Measurements from ENCODE around the gene MIEN1.
"Not testable (repeated sequence)": the region's sequence is repeated elsewhere in the genome, so short reads cannot be mapped to it uniquely, and the experiment has no call there.

The MIEN1 gene, protein sequence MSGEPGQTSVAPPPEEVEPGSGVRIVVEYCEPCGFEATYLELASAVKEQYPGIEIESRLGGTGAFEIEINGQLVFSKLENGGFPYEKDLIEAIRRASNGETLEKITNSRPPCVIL

DNA sequence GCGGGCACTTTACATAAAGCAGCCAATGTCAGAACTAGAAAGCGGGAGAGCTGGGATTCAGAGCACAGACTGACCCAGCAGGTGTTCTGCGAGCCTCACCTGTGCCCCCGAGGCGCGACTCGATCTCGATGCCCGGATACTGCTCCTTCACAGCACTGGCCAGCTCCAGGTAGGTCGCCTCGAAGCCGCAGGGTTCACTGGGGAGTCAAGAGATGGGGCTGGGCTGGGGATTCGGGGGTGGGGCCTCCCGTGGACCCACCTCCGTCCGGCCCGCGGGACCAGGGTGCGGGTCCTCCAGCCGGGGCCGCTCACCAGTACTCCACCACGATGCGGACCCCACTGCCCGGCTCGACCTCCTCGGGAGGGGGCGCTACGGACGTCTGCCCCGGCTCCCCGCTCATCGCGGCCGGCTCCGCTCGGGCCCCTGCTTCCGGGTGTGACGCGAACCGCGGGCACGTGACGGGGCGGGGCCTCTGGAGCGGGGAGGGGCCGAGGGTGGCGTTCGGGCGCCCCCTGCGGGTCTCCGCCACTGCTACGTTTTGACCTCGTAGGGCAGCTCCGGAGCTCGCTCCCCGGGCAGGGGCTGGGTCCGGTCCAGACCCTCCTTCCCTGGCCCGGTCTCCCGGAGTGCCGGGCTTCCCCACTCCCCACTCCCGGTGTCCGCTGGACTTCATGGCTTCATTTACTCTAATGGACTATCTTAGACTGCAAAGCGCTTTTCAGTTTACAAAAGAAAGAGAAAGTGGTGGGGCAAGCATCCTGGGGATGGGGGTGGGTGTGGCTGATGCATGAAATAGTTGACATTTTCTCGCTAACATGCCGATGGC lies at the start of gene MIEN1:
TSS of gene MIEN1 (minus strand) at position 438 of the 827 bp plus-strand sequence. CDS start at position 401, 37 bp downstream.
- no peak for FAIRE-seq

DNA sequence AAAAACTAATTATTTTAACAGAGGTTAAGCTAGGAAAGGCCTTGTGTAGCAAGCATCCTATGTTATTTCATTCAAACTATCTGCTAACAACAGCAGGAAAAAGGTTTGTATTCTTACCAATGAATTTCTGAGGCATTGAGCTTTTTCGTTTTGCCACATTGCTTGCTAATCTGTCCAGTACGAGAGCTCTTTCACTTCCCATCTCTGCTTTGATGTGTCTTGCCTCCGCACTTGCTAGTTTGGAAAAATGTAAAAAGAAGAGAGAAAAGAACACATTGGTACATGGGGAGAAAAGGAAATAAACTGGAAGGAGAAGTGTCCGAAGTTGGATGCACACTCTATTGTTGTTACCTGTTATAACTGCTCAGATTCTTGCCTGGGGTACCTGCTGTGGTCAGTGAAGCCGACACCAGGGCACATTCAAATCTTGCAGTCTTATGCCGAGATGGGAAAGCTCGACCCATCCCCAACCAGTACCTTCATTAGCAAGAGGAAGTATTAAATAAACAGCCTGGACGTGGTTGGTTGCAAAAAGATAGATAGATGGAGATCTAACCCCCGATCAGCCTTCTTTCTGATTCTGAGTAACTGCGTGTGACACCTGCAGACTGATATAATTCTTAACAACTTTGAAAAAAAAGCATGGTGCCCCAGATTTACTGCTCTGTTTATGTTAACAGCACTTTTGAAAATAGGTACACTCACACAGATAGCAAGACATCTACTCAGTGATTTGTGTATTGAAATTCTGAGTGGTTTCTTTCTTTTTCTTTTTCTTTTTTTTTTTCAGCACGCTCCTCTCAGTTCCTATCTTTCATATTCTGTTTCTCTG lies 47.4 kb upstream of the MIEN1 start:
- FAIRE-seq: no peak

GRCh38 chr17:39776252-39776651 lies 45.9 kb upstream of the MIEN1 start:
- no peak for FAIRE-seq

GRCh38 chr17:39775031-39775430 lies 44.7 kb upstream of the MIEN1 start:
- no peak for FAIRE-seq

DNA sequence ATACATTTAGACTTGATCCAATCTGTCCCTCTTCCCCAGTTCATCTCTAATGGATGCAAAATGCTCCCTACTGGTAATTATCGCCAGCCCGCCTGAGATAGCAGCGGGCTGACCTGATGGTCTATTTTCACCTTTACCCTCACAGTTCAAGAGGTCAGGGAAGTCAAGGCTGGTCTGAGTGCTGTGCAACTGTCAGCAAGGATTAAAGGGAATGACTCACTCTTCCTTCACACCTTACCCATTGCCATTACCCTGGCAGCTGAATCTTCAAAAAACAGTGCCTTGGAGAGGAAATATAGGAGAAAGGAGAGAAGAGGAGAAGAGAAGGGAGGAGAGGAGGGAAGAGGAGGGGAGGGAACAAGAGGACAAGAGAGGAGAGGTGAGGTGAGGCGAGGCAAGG lies 43.7 kb upstream of the MIEN1 start:
- no peak for FAIRE-seq

DNA sequence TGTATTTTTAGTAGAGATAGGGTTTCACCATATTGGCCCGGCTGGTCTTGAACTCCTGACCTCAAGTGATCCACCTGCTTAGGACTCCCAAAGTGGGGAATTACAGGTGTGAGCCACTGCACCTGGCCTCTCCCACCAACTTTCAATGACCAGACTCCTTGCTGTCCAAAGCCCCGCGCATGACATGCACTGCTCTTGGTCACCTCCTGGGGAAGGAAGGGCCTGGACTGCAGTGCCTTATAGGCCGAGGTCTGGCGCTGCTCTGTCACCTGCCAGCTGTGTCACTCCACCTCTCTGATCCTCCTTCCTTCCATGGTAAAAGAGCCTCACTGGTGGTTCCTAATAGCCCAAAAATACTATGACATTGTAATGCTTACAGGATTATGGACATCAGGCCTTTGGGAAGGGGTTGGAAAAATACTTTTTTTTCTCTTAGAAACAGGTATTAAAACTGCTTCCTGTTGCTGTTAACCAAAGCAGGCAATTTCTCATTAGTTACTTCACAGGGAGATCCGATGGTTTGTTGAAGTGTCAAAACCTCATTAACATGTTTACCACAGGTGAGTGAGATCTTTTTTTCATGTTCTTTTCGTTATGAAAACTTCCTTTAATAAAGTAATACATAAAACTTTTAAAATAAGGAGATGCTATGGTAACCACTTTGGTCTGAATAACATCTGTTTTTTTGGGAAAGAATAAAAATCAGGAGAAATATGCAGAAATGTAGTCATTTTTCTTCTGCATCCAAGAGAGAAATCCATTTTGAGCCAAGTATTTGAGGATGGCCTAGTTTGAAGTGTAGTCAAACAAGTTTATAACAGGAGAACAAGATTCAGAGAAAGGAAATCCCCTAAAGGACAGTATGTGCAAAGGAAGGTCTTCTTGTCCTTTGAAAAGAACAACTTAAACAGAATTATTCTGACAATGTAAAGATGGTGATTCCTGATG lies 42.9 kb upstream of the MIEN1 start:
- FAIRE-seq: no peak

GRCh38 chr17:39772415-39772814 lies 42.1 kb upstream of the MIEN1 start:
- no peak for FAIRE-seq

DNA sequence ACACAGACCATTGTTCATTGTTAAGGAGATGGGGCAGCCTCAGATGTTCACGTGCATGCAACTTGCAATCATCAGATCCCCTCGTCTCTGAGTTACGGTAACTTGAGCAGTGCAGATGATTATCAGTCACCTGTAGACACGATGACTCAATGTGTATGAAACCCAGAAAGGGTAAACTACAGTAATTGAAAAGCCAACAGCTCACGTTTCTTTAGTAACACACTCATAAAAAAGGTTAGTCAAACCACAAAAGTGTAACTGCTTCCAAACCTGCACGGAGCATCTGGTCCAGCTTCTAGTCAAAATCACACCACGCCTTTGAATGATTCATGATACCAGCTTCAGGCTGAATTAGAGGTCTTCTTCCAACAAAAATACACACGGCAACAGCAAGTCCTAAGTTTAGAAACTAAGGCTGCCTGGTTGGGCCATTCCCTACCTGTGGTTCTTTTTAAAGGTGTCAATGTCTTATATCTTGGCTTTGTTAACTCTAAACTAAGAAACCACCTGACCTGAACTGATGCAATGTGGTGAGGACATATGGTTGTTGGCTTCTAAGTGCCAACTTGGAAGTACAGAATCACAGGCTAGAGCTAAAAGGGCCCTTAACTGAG lies 39.7 kb upstream of the MIEN1 start:
- FAIRE-seq: no peak

- no peak for FAIRE-seq
These were observed 36.8 kb upstream of the MIEN1 start for GRCh38 chr17:39767147-39767546.

DNA sequence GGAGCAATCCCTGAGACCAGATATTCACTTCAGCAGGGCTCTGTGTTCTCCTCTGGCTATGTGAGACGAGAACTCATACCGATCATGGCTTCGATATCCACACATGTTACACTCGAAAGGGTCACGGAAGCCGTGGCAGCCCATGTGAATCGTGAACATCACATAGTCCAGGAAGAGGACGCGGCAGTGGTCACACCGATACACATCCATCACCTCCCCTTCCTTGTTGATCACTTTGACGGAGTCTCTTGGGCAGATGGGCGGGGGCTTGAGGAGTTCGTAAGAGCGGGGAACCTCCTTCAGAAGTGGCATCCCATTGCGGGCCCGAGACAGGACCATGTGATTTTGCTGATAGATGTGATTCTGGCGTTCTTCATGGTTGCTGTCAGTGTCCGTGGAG lies 35.4 kb upstream of the MIEN1 start:
- no peak for FAIRE-seq

GRCh38 chr17:39765175-39765574 lies 34.8 kb upstream of the MIEN1 start:
- no peak for FAIRE-seq

DNA sequence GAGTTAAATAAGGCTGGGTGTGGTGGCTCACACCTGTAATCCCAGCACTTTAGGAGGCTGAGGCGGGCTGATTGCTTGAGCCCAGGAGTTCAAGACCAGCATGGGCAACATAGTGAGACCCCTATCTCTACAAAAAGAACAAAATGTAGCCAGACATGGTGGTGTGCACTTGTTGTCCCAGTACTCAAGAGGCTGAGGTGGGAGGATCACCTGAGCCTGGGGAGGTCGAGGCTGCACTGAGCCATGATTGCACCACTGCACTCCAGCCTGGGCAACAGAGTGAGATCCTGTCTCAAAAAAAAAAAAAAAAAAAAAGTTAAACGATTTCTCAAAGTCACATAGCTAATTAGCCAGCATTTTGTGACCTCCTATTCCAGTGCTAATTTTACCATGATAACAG lies 33.8 kb upstream of the MIEN1 start:
- not testable (repeated sequence) for FAIRE-seq

- no peak for FAIRE-seq
These were observed 32.9 kb upstream of the MIEN1 start for GRCh38 chr17:39763051-39763820.

- no peak for FAIRE-seq
These were observed 31.6 kb upstream of the MIEN1 start for GRCh38 chr17:39761861-39762496.

GRCh38 chr17:39759204-39759603 lies 28.9 kb upstream of the MIEN1 start:
- FAIRE-seq: no peak

GRCh38 chr17:39757931-39758873 lies 27.9 kb upstream of the MIEN1 start:
- FAIRE-seq: no peak

DNA sequence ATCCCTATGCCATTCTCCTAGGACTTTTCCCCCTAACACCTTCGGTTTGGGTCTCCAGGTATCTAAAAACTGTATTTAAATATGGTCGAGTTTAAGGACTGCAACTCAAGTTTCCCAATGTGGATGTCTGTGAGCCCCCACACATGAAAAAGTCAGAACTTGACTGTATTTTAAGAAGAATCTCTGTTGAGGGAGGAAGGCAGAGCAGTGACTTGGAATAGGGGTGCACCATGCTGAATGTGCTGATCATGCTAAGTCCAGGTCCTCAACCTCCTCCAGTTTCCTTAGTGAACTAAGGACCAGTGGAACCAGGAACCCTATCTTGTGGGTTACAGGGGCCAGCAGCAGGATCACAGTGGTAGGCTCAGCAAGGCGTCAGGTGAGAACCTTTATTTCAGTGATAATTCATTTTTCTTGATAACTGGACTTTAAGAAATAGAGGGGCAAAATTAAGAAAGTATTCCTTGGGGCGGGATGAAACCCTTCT lies 26.9 kb upstream of the MIEN1 start:
- FAIRE-seq: no peak

DNA sequence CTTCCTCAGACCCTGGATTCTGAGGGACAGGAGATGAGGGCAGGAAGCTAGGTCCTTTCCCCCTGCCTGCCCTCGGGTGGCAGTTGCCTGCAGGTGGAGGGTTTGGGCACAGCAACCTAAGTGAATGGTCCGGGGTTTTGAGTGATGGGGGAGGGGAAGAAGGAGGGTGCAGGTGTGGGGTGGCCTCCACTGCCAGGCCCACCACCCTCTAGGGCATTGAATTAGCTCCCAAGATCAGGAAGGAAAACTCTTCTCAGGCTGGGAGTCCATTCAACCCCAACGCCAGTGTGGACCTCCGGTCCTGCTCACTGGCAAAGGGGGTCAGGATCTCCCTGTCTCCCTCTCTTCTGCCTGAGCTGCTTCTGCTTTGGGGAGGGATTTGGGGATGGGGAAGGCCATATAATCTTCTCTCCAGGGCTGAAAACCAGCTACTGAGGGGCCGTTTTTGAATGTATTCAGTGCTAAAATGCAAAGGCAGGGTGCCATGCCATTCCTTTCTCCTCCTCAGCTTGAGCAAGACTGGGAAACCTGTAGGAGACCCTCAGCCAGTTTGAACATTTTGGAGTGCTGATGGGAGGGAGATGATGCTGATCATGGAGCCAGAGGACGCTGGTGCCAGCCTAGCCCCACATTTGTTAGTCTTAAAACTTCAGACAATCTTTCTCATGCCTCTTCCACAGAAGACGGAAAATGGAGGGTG lies 26.2 kb upstream of the MIEN1 start:
- no peak for FAIRE-seq

Measured in endometrium (tissue), 2 donors.